ENCODE data around the gene PTPA. TPM values are rescaled to one million over a fixed set of nuclear protein-coding genes. Genes with fewer than 3 reads are reported as not detected.
A peak's percentile ranks its signal among the peaks of the same experiment; 100 is the strongest.

The PTPA gene
- total and polyA plus RNA-seq, 2 donors (not counting 3 experiments of a cell fraction or from before 2014, with no cell fraction given) = 97.7 to 121 TPM

- FAIRE-seq = peak; percentile 91
- Histone ChIP-seq H3K4me2 (ENCODE audit: insufficient read depth, low read length) (no peak overlapping the region), H3K9me1 (replicated peaks; ENCODE audit: control insufficient read depth, extremely low read depth, insufficient read depth, low read length) (no peaks in the 10 kb centered on the region), H2AFZ (ENCODE audit: low read depth, low read length) (no peak overlapping the region), H3K4me3 (replicated peaks in 1 of 3; ENCODE audit: insufficient read depth in 1 of 3, low read depth in 1 of 3, low read length in 3 of 3) (no peak overlapping the region), H3K79me2 (ENCODE audit: control insufficient read depth, insufficient read depth, low read length) (no peaks in the 10 kb centered on the region), H3K9ac (replicated peaks; ENCODE audit: extremely low read depth, insufficient read depth, low read length) (no peak overlapping the region), H3K27me3 (ENCODE audit: control insufficient read depth in 2 of 2, insufficient read depth in 2 of 2, low read length in 2 of 2) (no peaks in the 10 kb centered on the region), H4K20me1 (replicated peaks; ENCODE audit: control insufficient read depth, extremely low read depth, insufficient read depth, low read length) (no peaks in the 10 kb centered on the region), H3K4me1 (ENCODE audit: control insufficient read depth, extremely low read depth, insufficient read depth, low read length) (peaks cover 12% of the 10 kb centered on the region), H3K27ac (ENCODE audit: insufficient read depth, low read depth, low read length) (no peak overlapping the region), H3K36me3 (ENCODE audit: control insufficient read depth in 2 of 2, extremely low read depth in 1 of 2, insufficient read depth in 2 of 2, low read length in 2 of 2) (peaks cover 0 to 19% of the 10 kb centered on the region in 2 experiments), H3K9me3 (replicated peaks; ENCODE audit: control insufficient read depth, insufficient read depth, low read length) (no peaks in the 10 kb centered on the region)
- no TSS peak for BruUV-seq (replicated peaks)
- intact Hi-C loops (cut with micrococcal nuclease) = loop anchor here (1.0 kb wide), 2 partner anchors 479 to 493 kb away; no protein-coding TSS in a partner anchor
- CTCF ChIA-PET = interaction anchor here (0.6 to 12.6 kb wide), 56 partner anchors 8 to 659 kb away, joined by 3 to 232 read pairs (median 5); partner anchors contain the start of genes C9orf50, CRAT, DOLPP1 and IER5L
- dilution Hi-C loops (cut with MboI; ENCODE audit: extremely low pct_ligation_motif_present, low sequenced_read_pairs) = no loop called here
- TF ChIP-seq POLR2A (IDR thresholded peaks at IDR 0.05; ENCODE audit: low read depth, low read length) (no peak), FOS (IDR thresholded peaks at IDR 0.05; ENCODE audit: borderline replicate concordance, insufficient read depth, low read length) (no peak), MYC (IDR thresholded peaks at IDR 0.05; ENCODE audit: low read depth, low read length) (peak; percentile 26), CTCF (IDR thresholded peaks at IDR 0.05; ENCODE audit: extremely low read depth in 1 of 2, insufficient read depth in 1 of 2, low read depth in 1 of 2, low read length in 2 of 2) (peak; percentile 96 to 99), POLR2AphosphoS5 (IDR thresholded peaks at IDR 0.05; ENCODE audit: insufficient read depth, low read depth, low read length) (no peak), EZH2 (IDR thresholded peaks at IDR 0.05; ENCODE audit: borderline replicate concordance, low read depth, low read length, severe bottlenecking) (no peak), GATA2 (IDR thresholded peaks at IDR 0.05; ENCODE audit: insufficient read depth, insufficient read length, low read depth, low read length) (no peak), JUN (IDR thresholded peaks at IDR 0.05; ENCODE audit: borderline replicate concordance, insufficient read depth, insufficient read length, low read depth) (no peak)
- TF ChIP-seq, protein P1, sequence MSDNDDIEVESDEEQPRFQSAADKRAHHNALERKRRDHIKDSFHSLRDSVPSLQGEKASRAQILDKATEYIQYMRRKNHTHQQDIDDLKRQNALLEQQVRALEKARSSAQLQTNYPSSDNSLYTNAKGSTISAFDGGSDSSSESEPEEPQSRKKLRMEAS (IDR thresholded peaks at IDR 0.05; ENCODE audit: insufficient read depth, insufficient read length) = no peak
- peak; percentile 65 for DNase-seq (ENCODE audit: low read depth, low spot score)
- POLR2A ChIA-PET = interaction anchor here (0.6 to 1.0 kb wide), 2 partner anchors 35 to 475 kb away, joined by 3 to 5 read pairs; no protein-coding TSS in a partner anchor
These were observed 20.3 kb downstream of the PTPA start for GRCh38 chr9:129131300-129132145.

Data from endothelial cell of umbilical vein (primary cell).